ENCODE data around the gene SRP9.
"Not testable (repeated sequence)": the region's sequence is repeated elsewhere in the genome, so short reads cannot be mapped to it uniquely, and the experiment has no call there.

SRP9 gene

GRCh38 chr1:225774281-225775147 is 3.1 kb upstream of the SRP9 start:
- DNase-seq (ENCODE audit: low read depth in 2 of 2): no peak

DNA sequence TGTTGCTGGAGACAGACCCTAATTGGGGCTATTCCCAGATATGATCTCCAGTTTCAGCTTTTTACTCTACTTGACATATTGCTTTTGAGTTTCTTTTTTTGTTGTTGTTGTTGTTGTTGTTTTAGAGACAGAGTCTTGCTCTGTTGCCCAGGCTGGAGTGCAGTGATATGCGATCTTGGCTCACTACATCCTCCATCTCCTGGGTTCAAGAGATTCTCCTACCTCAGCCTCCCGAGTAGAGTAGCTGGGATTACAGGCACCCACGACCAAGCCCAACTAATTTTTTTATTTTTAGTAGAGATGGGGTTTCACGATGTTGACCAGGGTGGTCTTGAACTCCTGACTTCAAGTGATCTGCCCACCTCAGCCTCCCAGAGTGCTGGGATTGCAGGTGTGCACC is 1.3 kb upstream of the SRP9 start:
- no peak for DNase-seq (ENCODE audit: low read depth in 2 of 2)

DNA sequence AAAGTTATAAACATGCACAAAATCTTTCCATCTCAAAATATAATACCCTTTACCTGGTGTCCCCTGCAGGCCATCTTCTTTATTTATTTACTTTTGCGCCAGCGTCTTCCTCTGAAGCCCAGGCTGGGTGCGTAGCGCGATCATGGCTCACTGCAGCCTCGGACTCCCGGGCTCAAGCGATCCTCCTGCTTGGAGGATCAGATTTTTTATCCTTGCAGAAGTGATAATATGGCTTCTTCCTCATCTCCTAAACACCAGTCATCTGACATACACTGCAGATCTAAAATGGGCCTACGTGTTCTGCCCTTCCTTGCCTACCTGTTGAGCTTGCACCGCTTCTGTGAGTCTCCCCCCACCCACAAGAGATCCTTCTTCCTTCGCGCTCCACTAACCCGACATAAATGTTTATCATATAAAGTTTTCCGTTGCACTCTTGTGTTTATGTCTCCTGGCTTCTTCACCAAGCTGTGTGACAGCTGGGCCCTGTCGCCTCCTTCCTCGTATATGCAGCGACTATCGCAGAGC is 506 bp upstream of the SRP9 start:
- DNase-seq (ENCODE audit: low read depth in 2 of 2): peak; percentile 2 to 4

DNA sequence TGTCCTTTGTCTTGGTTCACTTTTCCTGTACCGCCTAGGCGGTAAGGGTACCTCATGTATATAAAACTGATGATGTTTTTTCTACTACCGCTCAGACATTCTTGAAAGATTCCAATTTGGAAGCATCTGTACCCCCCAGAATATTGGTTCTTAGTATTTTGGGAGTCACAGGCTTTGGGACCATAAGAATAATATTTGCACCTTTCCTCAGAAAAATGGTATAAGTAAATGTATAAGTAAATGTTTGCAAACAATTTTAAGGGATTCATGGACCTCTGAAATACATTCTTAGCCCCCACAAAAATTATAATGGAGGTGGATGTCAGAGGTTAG is 677 bp downstream of the SRP9 start:
- DNase-seq (ENCODE audit: low read depth in 2 of 2): no peak

DNA sequence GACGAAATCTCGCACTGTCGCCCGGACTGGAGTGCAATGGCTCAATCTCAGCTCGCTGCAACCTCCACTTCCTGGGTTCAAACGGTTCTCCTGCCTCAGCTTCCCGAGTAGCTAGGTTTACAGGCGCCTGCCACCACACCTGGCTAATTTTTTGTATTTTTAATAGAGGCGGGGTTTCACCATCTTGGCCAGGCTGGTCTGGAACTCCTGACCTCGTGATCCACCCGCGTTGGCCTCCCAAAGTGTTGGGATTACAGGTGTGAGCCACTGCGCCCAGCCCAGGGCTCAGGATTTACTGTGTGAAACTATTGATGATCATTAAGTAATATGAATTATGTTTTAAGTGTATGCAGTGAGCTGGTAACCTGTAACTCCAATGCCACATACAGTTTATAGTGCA is 1.5 kb downstream of the SRP9 start:
- not testable (repeated sequence) for DNase-seq (ENCODE audit: low read depth in 2 of 2)

DNA sequence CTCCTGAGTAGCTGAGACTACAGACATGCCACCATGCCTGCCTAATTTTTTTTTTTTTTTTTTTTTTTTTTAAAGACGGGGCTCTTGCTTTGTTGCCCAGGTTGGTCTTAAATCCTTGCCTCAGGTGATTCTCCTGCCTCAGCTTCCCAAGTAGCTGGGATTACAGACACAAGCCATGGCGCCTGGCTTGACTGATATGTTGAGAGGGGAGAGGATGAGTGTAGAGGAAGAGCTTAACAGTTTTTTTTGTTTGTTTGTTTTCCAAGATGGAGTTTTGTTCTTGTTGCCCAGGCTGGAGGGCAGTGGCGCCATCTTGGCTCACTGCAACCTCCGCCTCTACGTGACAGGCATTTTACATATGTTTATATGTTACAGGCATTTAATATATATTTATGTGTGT is 2.5 kb downstream of the SRP9 start:
- no peak for DNase-seq (ENCODE audit: low read depth in 2 of 2)

GRCh38 chr1:225780630-225781029 is 3.0 kb downstream of the SRP9 start:
- no peak for DNase-seq (ENCODE audit: low read depth in 2 of 2)

DNA sequence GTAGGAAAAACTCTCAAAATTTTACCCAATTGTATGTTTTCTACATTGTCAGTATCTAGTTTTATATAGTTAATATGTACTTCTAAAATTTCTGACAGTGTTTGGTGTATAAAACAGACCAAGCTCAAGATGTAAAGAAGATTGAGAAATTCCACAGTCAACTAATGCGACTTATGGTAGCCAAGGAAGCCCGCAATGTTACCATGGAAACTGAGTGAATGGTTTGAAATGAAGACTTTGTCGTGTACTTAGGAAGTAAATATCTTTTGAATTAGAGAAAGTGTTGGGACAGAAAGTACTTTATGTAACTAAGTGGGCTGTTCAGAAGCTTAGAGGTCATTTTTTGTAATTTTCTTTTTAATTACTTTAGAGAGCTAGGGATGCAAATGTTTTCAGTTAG is 11.5 kb downstream of the SRP9 start:
- not testable (repeated sequence) for DNase-seq (ENCODE audit: low read depth in 2 of 2)

GRCh38 chr1:225794954-225795353 is 17.3 kb downstream of the SRP9 start:
- no peak for DNase-seq (ENCODE audit: low read depth in 2 of 2)

GRCh38 chr1:225796097-225796496 is 18.5 kb downstream of the SRP9 start:
- not testable (repeated sequence) for DNase-seq (ENCODE audit: low read depth in 2 of 2)

- not testable (repeated sequence) for DNase-seq (ENCODE audit: low read depth in 2 of 2)
These were observed 23.5 kb downstream of the SRP9 start for GRCh38 chr1:225801146-225801545.

GRCh38 chr1:225806249-225806648 is 28.6 kb downstream of the SRP9 start:
- DNase-seq (ENCODE audit: low read depth in 2 of 2): no peak

- not testable (repeated sequence) for DNase-seq (ENCODE audit: low read depth in 2 of 2)
These were observed 29.1 kb downstream of the SRP9 start for GRCh38 chr1:225806736-225807135.

DNA sequence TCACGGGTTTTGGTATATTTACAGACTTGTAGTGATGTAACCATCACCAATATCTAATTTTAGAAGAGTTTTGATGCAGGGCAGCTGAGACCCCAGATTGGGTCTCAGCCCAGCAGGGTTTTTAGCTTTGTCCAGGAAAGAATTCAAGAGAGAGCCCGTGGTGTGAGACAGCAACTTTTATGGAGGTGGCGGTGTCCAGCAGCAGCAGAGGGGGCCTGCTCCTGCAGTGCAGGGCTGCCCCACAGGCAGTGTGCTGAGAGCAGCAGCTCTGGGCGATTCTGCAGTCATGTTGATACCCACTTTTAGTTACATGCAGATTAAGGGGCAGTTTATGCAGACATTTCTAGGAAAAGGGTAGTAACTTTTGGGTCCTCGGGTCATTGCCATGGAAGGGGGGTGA is 30.5 kb downstream of the SRP9 start:
- no peak for DNase-seq (ENCODE audit: low read depth in 2 of 2)

DNA sequence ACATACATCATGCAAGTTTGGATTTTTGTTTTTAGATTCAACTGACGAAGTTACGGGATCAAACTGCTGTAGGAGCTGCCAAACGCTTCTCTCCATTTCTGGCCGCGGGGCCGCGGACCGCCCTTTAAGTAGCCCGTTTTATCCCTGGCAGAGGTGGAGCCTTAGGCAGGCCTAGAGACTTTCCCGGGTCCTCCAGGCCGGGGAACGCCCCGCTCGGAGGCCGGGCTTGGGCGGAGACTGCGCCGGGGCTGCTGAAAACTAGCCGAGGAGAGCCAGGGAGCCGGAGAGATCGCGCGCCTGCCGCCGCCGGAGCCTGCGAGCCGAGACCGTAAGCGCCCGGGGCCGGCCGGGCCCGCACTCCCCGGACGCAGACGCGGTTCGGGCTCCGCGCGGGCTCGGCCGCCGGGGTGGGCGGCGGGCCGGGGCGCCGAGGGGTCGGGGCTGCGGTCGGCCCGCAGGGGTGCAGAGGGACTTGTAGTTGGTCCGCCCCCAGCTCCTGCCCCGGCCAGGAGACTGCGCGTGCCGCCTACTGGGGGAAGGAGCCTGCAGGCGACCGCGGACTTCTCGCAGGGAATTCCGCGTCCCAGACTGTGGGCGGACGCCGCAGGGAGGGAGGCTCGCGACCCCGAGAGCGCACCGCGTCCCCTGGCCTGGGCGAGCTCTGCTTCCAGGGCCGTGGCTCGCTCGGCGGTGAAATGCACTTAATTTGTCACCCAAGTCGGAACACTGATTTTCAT is 32.4 kb downstream of the SRP9 start, which contains the start of gene EPHX1:
EPHX1 (plus strand) TSS at position 283 of the 737 bp plus-strand sequence. CDS start 18,606 bp downstream, outside the sequence.
- peak; percentile 49 to 66 for DNase-seq (ENCODE audit: low read depth in 2 of 2)

GRCh38 chr1:225810579-225811538 is 33.2 kb downstream of the SRP9 start:
- not testable (repeated sequence) for DNase-seq (ENCODE audit: low read depth in 2 of 2)

DNA sequence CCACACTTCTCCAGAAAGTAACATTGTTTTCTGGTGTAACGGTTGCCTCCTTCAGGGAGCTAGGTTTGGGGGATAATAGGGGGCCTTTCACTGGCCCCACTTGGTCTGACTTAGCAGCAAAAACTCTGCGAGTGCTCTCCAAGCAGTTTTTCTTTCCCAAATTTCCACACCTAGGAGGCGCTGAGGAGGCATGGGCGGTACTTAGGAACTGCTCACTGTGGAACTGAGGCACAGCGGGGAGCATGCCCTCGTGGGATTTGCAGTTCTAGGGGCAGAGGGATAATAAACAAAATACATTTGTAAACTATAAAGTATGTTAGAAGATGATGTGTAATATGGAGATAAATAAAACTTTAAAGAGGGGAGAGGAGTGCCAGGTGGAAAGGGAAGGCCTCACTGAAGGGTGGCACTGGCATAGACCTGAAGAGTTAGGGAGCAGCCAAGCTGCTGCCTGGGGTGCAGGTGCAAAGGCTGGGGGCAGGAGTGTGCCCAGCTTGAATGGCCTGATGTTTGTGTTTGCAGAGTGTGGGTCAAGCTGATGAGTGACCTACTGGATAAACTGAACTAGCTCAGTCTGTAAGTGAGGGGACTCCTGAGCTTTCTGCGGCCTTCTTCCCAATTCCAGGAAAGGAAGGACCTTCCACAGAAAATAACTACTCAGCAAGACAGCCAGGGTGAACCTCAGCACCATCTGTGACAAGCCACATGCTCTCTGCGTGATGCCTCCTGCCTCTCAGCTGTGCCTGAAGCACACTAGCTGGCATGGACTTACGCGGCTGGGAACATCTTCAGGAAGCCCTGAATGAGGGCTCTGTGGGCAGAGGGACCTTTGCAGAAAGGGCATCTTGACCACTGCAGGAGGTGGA is 34.2 kb downstream of the SRP9 start:
- DNase-seq (ENCODE audit: low read depth in 2 of 2): no peak

DNA sequence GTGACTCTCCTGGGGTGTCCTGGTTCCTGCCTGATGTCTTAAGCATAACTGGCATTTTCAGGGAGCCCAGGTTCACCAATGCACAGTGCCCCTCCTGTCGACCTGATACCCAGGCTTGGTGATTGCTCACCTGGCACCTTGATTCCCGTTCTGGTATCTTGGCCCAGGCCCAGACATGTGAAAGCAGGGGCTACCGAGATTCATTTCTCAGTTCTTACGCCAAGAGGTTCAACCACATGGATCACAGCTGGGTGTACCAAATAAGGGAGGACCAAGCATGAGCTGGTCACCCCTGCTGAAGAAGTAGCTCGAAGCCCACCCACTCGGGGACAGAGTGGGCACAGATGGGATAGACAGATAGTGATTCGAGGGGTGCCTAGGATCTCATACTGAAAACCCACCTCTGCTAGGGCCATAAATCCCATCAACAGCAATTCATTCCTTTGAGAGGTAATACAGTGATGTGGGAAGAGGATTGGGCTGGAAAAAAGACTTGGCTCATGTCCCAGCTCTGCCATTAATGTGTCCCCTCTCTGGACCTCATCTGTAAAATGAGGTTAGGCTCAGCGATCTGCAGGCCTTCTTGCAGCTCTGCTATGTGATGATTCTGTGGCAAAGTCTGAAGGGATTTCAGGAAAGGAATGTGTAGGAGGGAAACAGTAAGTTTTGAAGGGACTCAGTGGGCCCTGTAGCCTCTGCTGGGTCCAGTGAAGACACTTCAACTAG is 35.0 kb downstream of the SRP9 start:
- no peak for DNase-seq (ENCODE audit: low read depth in 2 of 2)

DNA sequence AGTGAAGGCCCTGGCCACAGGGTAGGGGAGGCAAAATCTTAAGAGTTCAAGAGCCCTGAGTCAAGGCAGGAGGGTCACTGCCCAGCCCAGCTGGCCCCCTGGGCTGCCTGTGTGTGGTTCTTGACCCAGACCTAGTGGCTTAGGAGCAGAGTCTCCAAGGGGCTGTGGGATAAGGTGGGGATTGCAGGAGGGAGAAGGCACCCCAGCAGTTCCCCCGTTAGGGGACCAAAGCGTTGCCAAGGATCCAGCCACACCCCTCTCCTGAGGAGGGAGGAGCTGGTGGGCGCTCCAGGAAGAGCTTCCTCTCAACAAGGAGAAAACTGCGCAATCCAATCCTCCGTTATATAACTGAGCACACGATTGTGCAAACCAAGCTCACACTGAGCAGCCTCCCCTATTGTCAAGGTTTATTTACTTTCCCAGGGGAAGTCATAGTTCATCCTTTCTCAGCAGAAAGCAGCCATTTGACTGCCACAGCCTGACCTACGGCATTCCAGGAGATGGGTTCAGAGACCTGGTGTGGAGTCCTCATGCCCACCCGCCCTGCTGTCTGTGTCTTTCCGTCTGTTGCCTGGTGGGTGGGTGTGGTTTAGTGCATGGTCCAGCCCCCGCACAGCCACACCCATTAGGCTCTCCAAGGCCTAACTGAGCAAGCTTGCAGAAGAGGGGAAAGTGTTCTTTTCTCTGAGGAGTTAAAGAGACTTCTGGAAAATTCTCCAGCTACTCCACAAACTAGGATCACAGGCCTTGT is 35.8 kb downstream of the SRP9 start:
- DNase-seq (ENCODE audit: low read depth in 2 of 2): no peak
